H9 (cell line): Measurements from ENCODE around the gene CHST2. TPM values are rescaled to one million over a fixed set of nuclear protein-coding genes. Genes with fewer than 3 reads are reported as not detected.

Source experiments
- DNase-seq: peaks from one replicate; pipeline ENCODE4 v3.0.0-alpha.2; 2017
- H2AFZ ChIP-seq: one replicate; pipeline ENCODE4 v1.6.1; 2013; ENCODE audit warnings: mild to moderate bottlenecking, low read length, control low read depth, moderate library complexity
- H2AK5ac ChIP-seq: 2 replicates; pipeline ENCODE4 v1.6.1; 2013; ENCODE audit warnings: low read length, control low read depth, mixed read lengths; ENCODE audit not compliant: insufficient read length
- H2BK120ac ChIP-seq: one replicate; pipeline ENCODE4 v1.6.1; 2013; ENCODE audit warnings: low read depth, mild to moderate bottlenecking, low read length, control low read depth, inconsistent platforms; ENCODE audit not compliant: poor library complexity, severe bottlenecking
- H2BK12ac ChIP-seq: 2 replicates; pipeline ENCODE4 v1.6.1; 2013; ENCODE audit warnings: low read length, control low read depth, mixed read lengths, low read depth; ENCODE audit not compliant: insufficient read length
- H2BK15ac ChIP-seq: 2 replicates; pipeline ENCODE4 v1.6.1; 2013; ENCODE audit warnings: low read depth, low read length, control low read depth
- H2BK20ac ChIP-seq: one replicate; pipeline ENCODE4 v1.6.1; 2013; ENCODE audit warnings: low read depth, mild to moderate bottlenecking, low read length, control low read depth, inconsistent platforms; ENCODE audit not compliant: poor library complexity, severe bottlenecking
- H2BK5ac ChIP-seq: 2 replicates; pipeline ENCODE4 v1.6.1; 2013; ENCODE audit warnings: low read length, control low read depth, mixed read lengths; ENCODE audit not compliant: insufficient read length
- H3K14ac ChIP-seq: 2 replicates; pipeline ENCODE4 v1.6.1; 2013; ENCODE audit warnings: low read length, control low read depth; ENCODE audit not compliant: insufficient read depth
- H3K18ac ChIP-seq: 2 replicates; pipeline ENCODE4 v1.6.1; 2013; ENCODE audit warnings: low read depth, mild to moderate bottlenecking, mixed read lengths, low read length, control low read depth; ENCODE audit not compliant: insufficient read length
- H3K23ac ChIP-seq: 2 replicates; pipeline ENCODE4 v1.6.1; 2013; ENCODE audit warnings: low read length, control low read depth, mixed read lengths, low read depth; ENCODE audit not compliant: insufficient read length
- H3K23me2 ChIP-seq: 2 replicates; pipeline ENCODE4 v1.6.1; 2013; ENCODE audit warnings: low read depth, mild to moderate bottlenecking, mixed read lengths, low read length, control low read depth; ENCODE audit not compliant: insufficient read length, poor library complexity, severe bottlenecking
- H3K27ac ChIP-seq: 2 replicates; pipeline ENCODE4 v1.5.1; 2013; ENCODE audit warnings: low read length, control low read depth, mixed read lengths, low read depth; ENCODE audit not compliant: insufficient read length
- H3K27me3 ChIP-seq: 2 replicates; pipeline ENCODE4 v1.6.1; 2013; ENCODE audit warnings: low read length, control low read depth, inconsistent platforms; ENCODE audit not compliant: insufficient read depth
- H3K4ac ChIP-seq: 2 replicates; pipeline ENCODE4 v1.6.1; 2013; ENCODE audit warnings: low read depth, mild to moderate bottlenecking, control low read depth, inconsistent platforms, low read length, moderate library complexity
- H3K4me1 ChIP-seq: 2 replicates; pipeline ENCODE4 v1.6.1; 2013; ENCODE audit warnings: low read length, control low read depth, inconsistent platforms; ENCODE audit not compliant: insufficient read depth
- H3K4me2 ChIP-seq: 2 replicates; pipeline ENCODE4 v1.6.1; 2013; ENCODE audit warnings: low read length, control low read depth, mixed read lengths; ENCODE audit not compliant: insufficient read length, insufficient read depth
- H3K56ac ChIP-seq: 2 replicates; pipeline ENCODE4 v1.6.1; 2013; ENCODE audit warnings: low read depth, mild to moderate bottlenecking, mixed read lengths, low read length, control low read depth; ENCODE audit not compliant: insufficient read length
- H3K79me1 ChIP-seq: 2 replicates; pipeline ENCODE4 v1.6.1; 2013; ENCODE audit warnings: low read depth, mild to moderate bottlenecking, moderate library complexity, low read length, control low read depth, inconsistent platforms; ENCODE audit not compliant: insufficient read depth, poor library complexity, severe bottlenecking
- H3K79me2 ChIP-seq: 2 replicates; pipeline ENCODE4 v1.6.1; 2013; ENCODE audit warnings: low read length, control low read depth, inconsistent platforms; ENCODE audit not compliant: insufficient read depth
- H3K9ac ChIP-seq: 2 replicates; pipeline ENCODE4 v1.6.1; 2013; ENCODE audit warnings: low read length, control low read depth, mixed read lengths; ENCODE audit not compliant: insufficient read length; ENCODE audit errors: extremely low read depth
- H3K9me3 ChIP-seq: one replicate; pipeline ENCODE4 v1.6.1; 2013; ENCODE audit warnings: low read depth, low read length, inconsistent platforms; ENCODE audit not compliant: control insufficient read depth
- H3T11ph ChIP-seq: one replicate; pipeline ENCODE4 v1.6.1; 2013; ENCODE audit warnings: mild to moderate bottlenecking, low read length, control low read depth, inconsistent platforms
- H4K20me1 ChIP-seq: one replicate; pipeline ENCODE4 v1.6.1; 2013; ENCODE audit not compliant: control insufficient read depth, insufficient read length, insufficient read depth
- H4K5ac ChIP-seq: 2 replicates; pipeline ENCODE4 v1.6.1; 2013; ENCODE audit warnings: low read depth, mild to moderate bottlenecking, mixed read lengths, low read length, control low read depth; ENCODE audit not compliant: insufficient read length
- H4K8ac ChIP-seq: replicated peaks from 2 replicates; pipeline ENCODE4 v1.6.1; 2013; ENCODE audit warnings: low read length, control low read depth, mixed read lengths, low read depth; ENCODE audit not compliant: insufficient read length
- H4K91ac ChIP-seq: 2 replicates; pipeline ENCODE4 v1.6.1; 2013; ENCODE audit warnings: low read depth, mild to moderate bottlenecking, moderate library complexity, mixed read lengths, low read length, control low read depth; ENCODE audit not compliant: insufficient read length
- H3K27ac Mint-ChIP-seq, 3 experiments: 2 replicates in 2 of 3; 3 replicates in 1 of 3; pipeline ENCODE4 v1.8.0; 2020 to 2021; ENCODE audit warnings: mixed read lengths in 3 of 3, mild to moderate bottlenecking in 1 of 3, moderate library complexity in 1 of 3
- H3K27me3 Mint-ChIP-seq: 2 replicates; pipeline ENCODE4 v1.8.0; 2021; ENCODE audit warnings: low read depth, mild to moderate bottlenecking, moderate library complexity, mixed read lengths
- H3K36me3 Mint-ChIP-seq, 3 experiments: 2 replicates in 2 of 3; 3 replicates in 1 of 3; pipeline ENCODE4 v1.8.0; 2020 to 2021; ENCODE audit warnings: low read depth in 3 of 3, mixed read lengths in 3 of 3; ENCODE audit not compliant: insufficient read depth in 1 of 3
- H3K4me1 Mint-ChIP-seq, 2 experiments: 2 replicates each; pipeline ENCODE4 v1.8.0; 2020; ENCODE audit warnings: mixed read lengths in 2 of 2
- H3K4me3 Mint-ChIP-seq, 2 experiments: 2 replicates in 1 of 2; 3 replicates in 1 of 2; pipeline ENCODE4 v1.8.0; 2020 to 2021; ENCODE audit warnings: mild to moderate bottlenecking in 2 of 2, mixed read lengths in 2 of 2, moderate library complexity in 1 of 2
- H3K9me3 Mint-ChIP-seq, 2 experiments: 2 replicates in 1 of 2; 3 replicates in 1 of 2; pipeline ENCODE4 v1.8.0; 2020; ENCODE audit warnings: mild to moderate bottlenecking in 2 of 2, mixed read lengths in 2 of 2, moderate library complexity in 1 of 2
- WGBS: extraction: QIAGEN DNeasy Blood & Tissue Kit; methylation state at CpG from one replicate; pipeline ENCODE4 v1.1.7; 2013; ENCODE audit warnings: missing lambda C conversion rate, low lambda C conversion rate, mixed read lengths; ENCODE audit not compliant: insufficient read length; ENCODE audit errors: extremely low coverage; 5-methylcytosine and 5-hydroxymethylcytosine counted together
- total RNA-seq: library from RNA; stranded (reverse); gene quantifications from 2 replicates; pipeline ENCODE4 v1.2.1, GENCODE V29; 2021
- TF ChIP-seq, protein P1 (sequence below): fragments of 200-600 bp; sonication (generic); conservative IDR thresholded peaks from 3 replicates; pipeline ENCODE4 v1.8.0; 2021; ENCODE audit warnings: antibody characterized with exemption, mild to moderate bottlenecking

Gene CHST2
- total RNA-seq, 1 experiment from 2014 or later = 5.8 TPM

GRCh38 chr3:143099210-143099609 is 20.4 kb upstream of the CHST2 start:
- WGBS = no CpG with 5 or more reads among the region's 3 CpGs
- Mint-ChIP-seq H3K27ac (no peak overlapping the region), H3K9me3 (peaks cover 8 to 19% of the 10 kb centered on the region in 2 experiments; a peak in 4 of 5 replicates), H3K4me1 (peaks cover 0 to 7% of the 10 kb centered on the region in 2 experiments; a peak in 2 of 4 replicates), H3K4me3 (no peak overlapping the region), H3K36me3 (peaks cover 0 to 14% (median 5%) of the 10 kb centered on the region in 3 experiments; a peak in 6 of 7 replicates), H3K27me3 (no peaks in the 10 kb centered on the region)
- no peaks in the 10 kb centered on the region for H3K27me3 ChIP-seq
- H2BK5ac ChIP-seq = no peak overlapping the region
- H3K4ac ChIP-seq = no peak overlapping the region
- H3K79me2 ChIP-seq = no peaks in the 10 kb centered on the region
- no peak overlapping the region for H3K4me2 ChIP-seq
- no peak overlapping the region for H2AK5ac ChIP-seq
- H3K14ac ChIP-seq = no peak overlapping the region
- H4K5ac ChIP-seq = no peak overlapping the region
- no peaks in the 10 kb centered on the region for H3K79me1 ChIP-seq
- H2BK12ac ChIP-seq = no peak overlapping the region
- H3K27ac ChIP-seq = no peak overlapping the region
- no peaks in the 10 kb centered on the region for H3K9me3 ChIP-seq
- TF ChIP-seq, protein P1, sequence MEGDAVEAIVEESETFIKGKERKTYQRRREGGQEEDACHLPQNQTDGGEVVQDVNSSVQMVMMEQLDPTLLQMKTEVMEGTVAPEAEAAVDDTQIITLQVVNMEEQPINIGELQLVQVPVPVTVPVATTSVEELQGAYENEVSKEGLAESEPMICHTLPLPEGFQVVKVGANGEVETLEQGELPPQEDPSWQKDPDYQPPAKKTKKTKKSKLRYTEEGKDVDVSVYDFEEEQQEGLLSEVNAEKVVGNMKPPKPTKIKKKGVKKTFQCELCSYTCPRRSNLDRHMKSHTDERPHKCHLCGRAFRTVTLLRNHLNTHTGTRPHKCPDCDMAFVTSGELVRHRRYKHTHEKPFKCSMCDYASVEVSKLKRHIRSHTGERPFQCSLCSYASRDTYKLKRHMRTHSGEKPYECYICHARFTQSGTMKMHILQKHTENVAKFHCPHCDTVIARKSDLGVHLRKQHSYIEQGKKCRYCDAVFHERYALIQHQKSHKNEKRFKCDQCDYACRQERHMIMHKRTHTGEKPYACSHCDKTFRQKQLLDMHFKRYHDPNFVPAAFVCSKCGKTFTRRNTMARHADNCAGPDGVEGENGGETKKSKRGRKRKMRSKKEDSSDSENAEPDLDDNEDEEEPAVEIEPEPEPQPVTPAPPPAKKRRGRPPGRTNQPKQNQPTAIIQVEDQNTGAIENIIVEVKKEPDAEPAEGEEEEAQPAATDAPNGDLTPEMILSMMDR = no peak
- no peaks in the 10 kb centered on the region for H3K23me2 ChIP-seq
- no peaks in the 10 kb centered on the region for H3K4me1 ChIP-seq
- no peak overlapping the region for H3K9ac ChIP-seq
- H3T11ph ChIP-seq = no peak overlapping the region
- no peak overlapping the region for H2AFZ ChIP-seq
- H4K91ac ChIP-seq = no peak overlapping the region
- no peak overlapping the region for H3K18ac ChIP-seq
- H2BK120ac ChIP-seq = no peak overlapping the region
- no peak overlapping the region for H3K23ac ChIP-seq
- no peak overlapping the region for H3K56ac ChIP-seq
- no peak overlapping the region for H4K8ac ChIP-seq
- no peak overlapping the region for H2BK15ac ChIP-seq
- no peak for DNase-seq
- no peak overlapping the region for H2BK20ac ChIP-seq
- no peaks in the 10 kb centered on the region for H4K20me1 ChIP-seq
